Adrenal gland (tissue), 12 donors: Measurements from ENCODE around the gene CHL1. TPM values are rescaled to one million over a fixed set of nuclear protein-coding genes. Genes with fewer than 3 reads are reported as not detected.
A peak's percentile ranks its signal among the peaks of the same experiment; 100 is the strongest.

Experiments used
- DNase-seq, 7 donors: peaks; one replicate each; pipeline ENCODE4 v3.0.0-alpha.2; 2019 to 2020
- H3K27ac ChIP-seq, 5 donors: fragments of 200-600 bp; sonication (generic) in 4 of 5; 1 replicate in 3 of 5; 2 replicates in 2 of 5; pipeline versions ENCODE4 v1.5.1 to v1.8.0; 2016 to 2020; ENCODE audit warnings: mild to moderate bottlenecking in 1 of 5
- H3K27me3 ChIP-seq: fragments of 200-600 bp; 2 replicates; pipeline ENCODE4 v1.8.0; 2021
- H3K36me3 ChIP-seq, 2 donors: fragments of 200-600 bp; replicated peaks in 1 of 2; 1 replicate in 1 of 2; 2 replicates in 1 of 2; pipeline versions ENCODE4 v1.5.1 to v1.8.0; 2018 to 2022
- H3K4me1 ChIP-seq, 2 donors: fragments of 200-600 bp; replicated peaks in 1 of 2; 1 replicate in 1 of 2; 2 replicates in 1 of 2; pipeline versions ENCODE4 v1.5.1 to v1.8.0; 2018 to 2021
- H3K4me3 ChIP-seq, 4 donors: fragments of 200-600 bp; sonication (generic) in 3 of 4; one replicate each; pipeline ENCODE4 v1.5.1; 2016 to 2018
- H3K9me3 ChIP-seq, 3 donors: fragments of 200-600 bp; sonication (generic) in 1 of 3; replicated peaks in 1 of 3; 1 replicate in 2 of 3; 2 replicates in 1 of 3; pipeline versions ENCODE4 v1.5.1 to v1.8.0; 2016 to 2021
- CTCF ChIP-seq, 6 experiments: fragments of 450-650 bp in 4 of 6; fragments of 200-600 bp in 2 of 6; sonication (generic) in 1 of 6; IDR thresholded peaks; 1 replicate in 5 of 6; 2 replicates in 1 of 6; pipeline versions ENCODE4 v1.5.1 to v1.8.0; 2016 to 2021; ENCODE audit warnings: antibody characterized with exemption in 6 of 6, mild to moderate bottlenecking in 2 of 6, moderate library complexity in 1 of 6
- POLR2A ChIP-seq, 2 donors: fragments of 450-650 bp; IDR thresholded peaks; one replicate each; pipeline ENCODE4 v1.6.1; 2017; ENCODE audit warnings: antibody characterized with exemption in 2 of 2, mild to moderate bottlenecking in 2 of 2, moderate library complexity in 1 of 2
- WGBS, 4 donors: extraction: QIAGEN DNeasy Blood & Tissue Kit in 2 of 4; methylation state at CpG; one replicate each; pipeline versions ENCODE4 v1.1.5 to v1.1.7; 2013 to 2017; 5-methylcytosine and 5-hydroxymethylcytosine counted together
- intact Hi-C, 2 donors: fragments of 100-400 bp; cut with DNase I; formaldehyde crosslinking; loops; one replicate each; pipeline versions ENCODE4 v1.14.1 to v1.15.0; 2022 to 2023
- polyA plus RNA-seq, 3 donors: library from polyadenylated mRNA; stranded (reverse); fragments of 200-250 nt in 2 of 3; fragments of 350-450 nt in 1 of 3; fragmentation: Illumina TruSeq in 1 of 3; extraction: RNeasy Lipid Tissue Mini Kit (QIAGEN cat#74804) in 1 of 3; gene quantifications; one replicate each; pipeline ENCODE4 v1.2.3, GENCODE V29; 2013 to 2014
- total RNA-seq, 9 donors: library from RNA; depleted of rRNA in 4 of 9; stranded (reverse); fragments of >200 nt in 4 of 9; fragments of 120-200 nt in 1 of 9; fragmentation: NEBNext Ultra II Directional in 1 of 9; extraction: Animal tissue kit (Norgen Biotek cat#: 25700) in 1 of 9; gene quantifications; one replicate each; pipeline versions ENCODE4 v1.1.0 to v1.2.4, GENCODE V29; 2013 to 2023
- donor health status: healthy with polysubstance abuse.
- donor health status: Bipolar disorder and iron deficiency.
- donor health status: DM: yes; HTN: yes; CAD: no.
- donor health status: DM: no; HTN: no; CAD: no.
- donor health status: DM: no; HTN: no; CAD: no.
- donor health status: DM: yes; HTN: yes; CAD: no.

Gene CHL1
- total and polyA plus RNA-seq, 12 donors: 0.80 to 28.3 (median 7.7) TPM

GRCh38 chr3:197149-197827 lies 725 bp downstream of the CHL1 start:
- TF ChIP-seq CTCF (IDR thresholded peaks at IDR 0.05): no peak
- no peak for TF ChIP-seq POLR2A (IDR thresholded peaks at IDR 0.05)
- 0 to 2% (median 1%) methylated on average over 8 to 56 of the region's 56 CpGs for WGBS, 4 donors
- H3K27me3 ChIP-seq: peaks cover 18% of the 10 kb centered on the region
- peaks cover 8 to 11% of the 10 kb centered on the region in 2 donors for H3K4me1 ChIP-seq
- H3K9me3 ChIP-seq: no peaks in the 10 kb centered on the region
- H3K4me3 ChIP-seq: peak overlapping the region in 2 of 4 donors; percentile 16 to 50
- intact Hi-C loops: no loop called here
- no peak for DNase-seq
- H3K27ac ChIP-seq: no peak overlapping the region
- peaks cover 0 to 3% of the 10 kb centered on the region in 2 donors for H3K36me3 ChIP-seq

- H3K9me3 ChIP-seq: no peaks in the 10 kb centered on the region
- intact Hi-C loops: no loop called here
- H3K4me1 ChIP-seq: peaks cover 8 to 11% of the 10 kb centered on the region in 2 donors
- H3K27ac ChIP-seq: no peak overlapping the region
- H3K27me3 ChIP-seq: peaks cover 18% of the 10 kb centered on the region
- no peak for TF ChIP-seq CTCF (IDR thresholded peaks at IDR 0.05)
- DNase-seq: no peak
- 0 to 7% (median 2%) methylated on average over 10 to 66 of the region's 66 CpGs for WGBS, 4 donors
- H3K36me3 ChIP-seq: peaks cover 0 to 3% of the 10 kb centered on the region in 2 donors
- H3K4me3 ChIP-seq: peak overlapping the region in 1 of 4 donors; percentile 50
Measured at GRCh38 chr3:197828-198491, 1.4 kb downstream of the CHL1 start.

GRCh38 chr3:199835-200234 lies 3.3 kb downstream of the CHL1 start:
- Histone ChIP-seq H3K4me3 (no peak overlapping the region), H3K27ac (no peak overlapping the region), H3K9me3 (no peaks in the 10 kb centered on the region), H3K4me1 (peaks cover 8 to 11% of the 10 kb centered on the region in 2 donors), H3K36me3 (peaks cover 0 to 3% of the 10 kb centered on the region in 2 donors), H3K27me3 (peaks cover 18% of the 10 kb centered on the region)
- intact Hi-C loops: no loop called here
- 89 to 95% (median 94%) methylated on average over 2 of the region's 2 CpGs for WGBS, 4 donors
- TF ChIP-seq POLR2A (IDR thresholded peaks at IDR 0.05): no peak
- TF ChIP-seq CTCF (IDR thresholded peaks at IDR 0.05): no peak
- no peak for DNase-seq

GRCh38 chr3:200758-201325 lies 4.3 kb downstream of the CHL1 start:
- Histone ChIP-seq H3K36me3 (peaks cover 0 to 3% of the 10 kb centered on the region in 2 donors), H3K27ac (no peak overlapping the region), H3K4me3 (no peak overlapping the region), H3K4me1 (peaks cover 8 to 11% of the 10 kb centered on the region in 2 donors), H3K9me3 (no peaks in the 10 kb centered on the region), H3K27me3 (peaks cover 18% of the 10 kb centered on the region)
- TF ChIP-seq CTCF (IDR thresholded peaks at IDR 0.05) (no peak), POLR2A (IDR thresholded peaks at IDR 0.05) (no peak)
- intact Hi-C loops: no loop called here
- 56 to 69% (median 62%) methylated on average over 4 of the region's 4 CpGs for WGBS, 4 donors
- DNase-seq: no peak
